Nephron progenitor cell (in vitro differentiated cells): ENCODE results near the gene ANKH.

Source experiments
- DNase-seq: peaks from one replicate; pipeline ENCODE4 v3.0.0; 2021
- H3K27ac Mint-ChIP-seq: 2 replicates; pipeline ENCODE4 v1.8.0; 2021; ENCODE audit warnings: mild to moderate bottlenecking, moderate library complexity, mixed read lengths
- H3K27me3 Mint-ChIP-seq: 2 replicates; pipeline ENCODE4 v1.8.0; 2021; ENCODE audit warnings: mild to moderate bottlenecking, low read depth, mixed read lengths; ENCODE audit not compliant: poor library complexity
- H3K36me3 Mint-ChIP-seq: 2 replicates; pipeline ENCODE4 v1.8.0; 2021; ENCODE audit warnings: low read depth, mixed read lengths
- H3K4me1 Mint-ChIP-seq: 2 replicates; pipeline ENCODE4 v1.8.0; 2021; ENCODE audit warnings: mixed read lengths
- H3K4me3 Mint-ChIP-seq: 2 replicates; pipeline ENCODE4 v1.8.0; 2021; ENCODE audit warnings: mild to moderate bottlenecking, moderate library complexity, mixed read lengths
- H3K9me3 Mint-ChIP-seq: 2 replicates; pipeline ENCODE4 v1.8.0; 2021; ENCODE audit warnings: mild to moderate bottlenecking, moderate library complexity, mixed read lengths
- TF ChIP-seq, protein P1 (sequence below): fragments of 200-600 bp; sonication (generic); IDR thresholded peaks from 2 replicates; pipeline ENCODE4 v1.5.0; 2021; ENCODE audit warnings: antibody characterized with exemption

ANKH gene

DNA sequence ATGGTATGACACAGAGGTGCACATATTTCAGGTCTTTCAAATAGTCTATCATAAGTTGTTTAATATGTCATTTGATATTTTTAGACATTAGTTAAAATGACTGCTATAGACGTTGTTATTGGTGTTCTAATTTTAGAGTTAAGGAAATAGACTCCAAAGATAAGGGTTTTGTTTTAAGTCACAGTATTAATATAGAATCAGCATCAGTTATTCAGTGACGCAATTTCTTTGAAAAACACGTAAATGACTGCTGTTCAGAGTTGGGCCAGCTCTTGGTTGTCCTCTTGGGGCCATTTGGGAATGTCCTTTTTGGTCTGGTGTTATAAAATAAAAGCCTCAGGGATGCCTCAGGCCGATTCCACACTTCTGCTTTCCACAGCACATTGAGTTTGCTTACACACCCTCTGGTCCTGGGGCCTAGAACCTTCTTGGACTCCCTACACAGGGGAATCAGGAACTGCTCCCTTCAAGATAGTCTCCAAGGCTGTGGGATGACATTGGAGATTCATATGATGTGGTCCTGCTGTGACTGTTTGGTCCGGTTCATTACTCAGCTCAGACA, 192.7 kb downstream of the ANKH start:
- no peak for DNase-seq
- H3K27me3 Mint-ChIP-seq: no peaks in the 10 kb centered on the region
- no peaks in the 10 kb centered on the region for H3K9me3 Mint-ChIP-seq
- TF ChIP-seq, protein P1, sequence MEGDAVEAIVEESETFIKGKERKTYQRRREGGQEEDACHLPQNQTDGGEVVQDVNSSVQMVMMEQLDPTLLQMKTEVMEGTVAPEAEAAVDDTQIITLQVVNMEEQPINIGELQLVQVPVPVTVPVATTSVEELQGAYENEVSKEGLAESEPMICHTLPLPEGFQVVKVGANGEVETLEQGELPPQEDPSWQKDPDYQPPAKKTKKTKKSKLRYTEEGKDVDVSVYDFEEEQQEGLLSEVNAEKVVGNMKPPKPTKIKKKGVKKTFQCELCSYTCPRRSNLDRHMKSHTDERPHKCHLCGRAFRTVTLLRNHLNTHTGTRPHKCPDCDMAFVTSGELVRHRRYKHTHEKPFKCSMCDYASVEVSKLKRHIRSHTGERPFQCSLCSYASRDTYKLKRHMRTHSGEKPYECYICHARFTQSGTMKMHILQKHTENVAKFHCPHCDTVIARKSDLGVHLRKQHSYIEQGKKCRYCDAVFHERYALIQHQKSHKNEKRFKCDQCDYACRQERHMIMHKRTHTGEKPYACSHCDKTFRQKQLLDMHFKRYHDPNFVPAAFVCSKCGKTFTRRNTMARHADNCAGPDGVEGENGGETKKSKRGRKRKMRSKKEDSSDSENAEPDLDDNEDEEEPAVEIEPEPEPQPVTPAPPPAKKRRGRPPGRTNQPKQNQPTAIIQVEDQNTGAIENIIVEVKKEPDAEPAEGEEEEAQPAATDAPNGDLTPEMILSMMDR: no peak
- peaks cover 33% of the 10 kb centered on the region for H3K4me1 Mint-ChIP-seq
- peak overlapping the region; percentile 54 for H3K27ac Mint-ChIP-seq
- H3K4me3 Mint-ChIP-seq: no peak overlapping the region
- H3K36me3 Mint-ChIP-seq: peaks cover 49% of the 10 kb centered on the region

DNA sequence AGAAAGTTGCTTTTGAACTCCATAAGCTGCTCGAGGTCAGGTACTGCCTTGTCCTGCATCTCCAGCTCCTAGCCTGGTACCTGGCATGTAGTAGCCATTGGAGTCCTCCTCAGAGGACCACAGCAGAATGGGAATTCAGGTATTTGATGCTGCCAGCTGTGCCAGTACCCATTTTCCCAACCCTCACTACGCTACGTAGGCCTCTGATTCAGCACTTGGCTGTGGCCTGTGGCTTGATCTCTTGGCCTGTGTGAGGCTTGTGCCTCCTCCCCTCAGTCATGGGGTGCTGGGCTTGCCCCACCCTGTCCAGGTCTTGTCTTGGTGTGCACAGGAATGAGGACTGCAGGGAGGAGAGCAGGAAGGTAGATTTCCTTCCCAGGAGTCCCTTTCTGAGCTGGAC, 195.3 kb downstream of the ANKH start:
- TF ChIP-seq, protein P1: no peak
- H3K9me3 Mint-ChIP-seq: no peaks in the 10 kb centered on the region
- peaks cover 39% of the 10 kb centered on the region for H3K36me3 Mint-ChIP-seq

DNA sequence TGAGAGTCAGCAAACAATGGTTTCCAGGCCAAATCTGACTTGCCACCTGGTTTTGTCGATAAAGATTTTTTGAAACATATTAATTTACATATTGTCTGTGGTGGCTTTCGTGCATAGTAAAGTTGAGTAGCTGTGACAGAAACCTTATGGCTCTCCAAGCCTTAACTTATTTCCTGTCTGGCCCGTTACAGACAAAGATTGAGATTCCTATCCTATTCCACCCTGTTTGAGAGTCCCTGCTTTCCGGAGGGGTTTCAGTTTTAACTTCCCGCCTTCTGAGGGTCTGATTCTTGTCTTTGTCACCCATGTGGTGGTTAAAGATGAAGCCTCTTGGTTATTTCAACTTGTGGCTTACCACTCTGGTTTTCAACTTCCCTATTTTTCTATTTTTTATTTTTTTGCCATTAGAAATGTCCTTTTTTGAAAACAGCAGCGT, 195.7 kb downstream of the ANKH start:
- H3K4me3 Mint-ChIP-seq: peak overlapping the region; percentile 8
- no peaks in the 10 kb centered on the region for H3K9me3 Mint-ChIP-seq
- H3K27ac Mint-ChIP-seq: peak overlapping the region; percentile 83
- peaks cover 34% of the 10 kb centered on the region for H3K36me3 Mint-ChIP-seq
- H3K4me1 Mint-ChIP-seq: peaks cover 61% of the 10 kb centered on the region
- no peaks in the 10 kb centered on the region for H3K27me3 Mint-ChIP-seq
- DNase-seq: no peak
- TF ChIP-seq, protein P1: no peak

More for the DNA sequence above, 195.3 kb downstream of the ANKH start:
- Mint-ChIP-seq H3K4me3 (peak overlapping the region; percentile 8), H3K27ac (peak overlapping the region; percentile 83), H3K27me3 (no peaks in the 10 kb centered on the region), H3K4me1 (peaks cover 57% of the 10 kb centered on the region)
- no peak for DNase-seq

DNA sequence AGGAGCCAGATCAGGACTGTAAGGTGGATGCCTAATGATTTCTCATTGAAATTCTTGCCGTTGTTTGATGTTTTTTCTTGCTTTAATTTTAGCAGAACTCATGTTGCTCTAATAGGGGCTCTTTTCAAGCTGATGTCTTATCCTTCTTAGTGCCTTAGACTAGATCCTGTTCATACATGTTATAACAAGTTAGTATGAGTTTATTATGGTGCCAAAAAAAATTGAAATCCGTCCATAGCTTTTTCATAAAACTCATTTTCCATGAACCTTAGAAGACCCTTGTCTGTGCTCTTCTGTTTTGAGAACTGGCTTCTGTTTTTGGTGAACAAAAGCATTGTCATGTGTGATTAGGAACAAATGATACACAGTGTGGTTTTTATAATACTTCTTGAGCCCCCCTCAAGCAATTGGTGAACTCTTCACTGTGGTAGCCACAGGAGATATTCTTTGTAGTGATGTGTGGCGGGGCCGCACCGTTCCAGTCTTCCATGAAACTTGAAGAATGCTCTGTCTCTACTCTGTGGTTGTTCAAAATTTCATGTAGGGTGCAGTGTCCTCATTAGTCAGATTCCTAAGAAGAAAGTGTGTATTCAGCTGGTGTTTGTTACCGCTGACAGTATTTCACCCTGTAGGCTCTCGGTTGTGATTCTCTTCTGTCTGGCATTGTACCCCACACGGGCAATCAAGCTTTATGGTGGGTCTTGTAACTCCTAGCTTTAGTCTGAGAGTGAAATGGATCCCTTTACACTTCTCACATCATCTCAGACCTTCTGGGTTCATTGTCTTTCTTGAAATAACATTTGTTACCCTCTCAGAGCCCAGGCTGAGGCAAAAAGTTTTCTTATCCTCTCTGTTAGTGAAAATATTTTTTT, 196.4 kb downstream of the ANKH start:
- Mint-ChIP-seq H3K27ac (peak overlapping the region; percentile 83), H3K36me3 (peaks cover 31% of the 10 kb centered on the region), H3K9me3 (no peaks in the 10 kb centered on the region), H3K27me3 (no peaks in the 10 kb centered on the region), H3K4me1 (peaks cover 61% of the 10 kb centered on the region), H3K4me3 (no peak overlapping the region)
- TF ChIP-seq, protein P1: no peak
- no peak for DNase-seq

DNA sequence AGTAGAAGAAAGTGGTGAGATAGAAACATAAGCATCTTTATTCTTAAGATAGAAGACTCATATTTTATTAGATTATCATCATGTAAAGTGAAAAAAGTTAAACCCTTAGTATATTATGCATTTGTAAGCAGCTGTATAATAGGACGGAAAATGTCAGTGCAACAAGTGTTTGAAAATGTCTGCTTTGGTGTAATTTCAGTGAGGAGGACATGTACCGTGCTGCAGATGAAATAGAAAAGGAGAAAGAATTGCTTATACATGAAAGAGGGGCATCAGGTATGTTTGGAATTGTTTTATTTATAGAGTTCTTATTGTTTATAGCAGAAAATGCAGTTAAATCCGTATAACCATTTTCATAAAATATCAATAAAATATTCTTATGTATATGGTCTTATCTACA, 198.1 kb downstream of the ANKH start:
- peak overlapping the region; percentile 17 for H3K27ac Mint-ChIP-seq
- H3K27me3 Mint-ChIP-seq: no peaks in the 10 kb centered on the region
- peaks cover 22% of the 10 kb centered on the region for H3K36me3 Mint-ChIP-seq
- peaks cover 60% of the 10 kb centered on the region for H3K4me1 Mint-ChIP-seq
- H3K9me3 Mint-ChIP-seq: no peaks in the 10 kb centered on the region
- TF ChIP-seq, protein P1: no peak
- no peak overlapping the region for H3K4me3 Mint-ChIP-seq
- no peak for DNase-seq
